ENCODE measurements around the gene TMOD2. TPM values are rescaled to one million over a fixed set of nuclear protein-coding genes. Genes with fewer than 3 reads are reported as not detected.
A peak's percentile ranks its signal among the peaks of the same experiment; 100 is the strongest.

Gene TMOD2
- polyA plus RNA-seq, 3 donors = 5.8 to 12.7 (median 6.2) TPM

DNA sequence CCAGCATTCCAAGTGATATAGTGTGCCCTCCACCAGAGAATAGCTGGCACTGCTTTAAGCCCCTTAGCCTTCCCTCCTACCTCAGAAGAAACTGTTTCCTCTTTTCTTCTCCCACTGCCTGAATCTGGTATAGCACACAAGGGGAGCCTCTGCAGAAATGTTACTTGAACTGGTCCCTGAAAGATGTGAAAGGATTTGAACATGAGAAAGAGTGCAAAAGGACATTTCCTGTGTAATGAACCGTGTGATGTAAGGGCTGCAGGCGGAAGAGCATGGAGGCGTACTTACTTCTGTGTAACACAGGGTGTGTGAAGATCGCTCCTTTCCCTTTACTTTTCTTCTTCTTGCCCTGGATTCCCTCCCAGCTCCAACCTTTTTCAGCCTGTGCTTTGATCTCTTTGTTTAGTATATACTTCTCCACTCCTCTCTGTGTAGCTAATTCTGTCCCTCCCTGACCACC is 86.4 kb downstream of the TMOD2 start:
- Histone ChIP-seq H3K9me3 (replicated peaks in 1 of 2; ENCODE audit: control insufficient read depth in 1 of 2, insufficient read depth in 1 of 2, low read length in 2 of 2) (no peaks in the 10 kb centered on the region), H3K4me3 (replicated peaks in 1 of 3; ENCODE audit: low read depth in 2 of 3, low read length in 3 of 3) (peak overlapping the region in 1 of 3 experiments; percentile 6), H4K20me1 (ENCODE audit: insufficient read depth, low read length) (peaks cover 95% of the 10 kb centered on the region), H3K27ac (ENCODE audit: low read depth in 1 of 2, low read length in 2 of 2) (peak overlapping the region in 1 of 2 donors; percentile 47), H3K9ac (ENCODE audit: insufficient read depth, low read length, poor library complexity, severe bottlenecking) (no peak overlapping the region), H3K36me3 (replicated peaks in 1 of 2; ENCODE audit: control insufficient read depth in 1 of 2, insufficient read depth in 2 of 2, low read length in 2 of 2) (no peaks in the 10 kb centered on the region), H2AFZ (ENCODE audit: insufficient read depth, low read depth, low read length, poor library complexity, severe bottlenecking) (no peak overlapping the region), H3K4me1 (ENCODE audit: control insufficient read depth in 1 of 2, insufficient read depth in 2 of 2, low read length in 2 of 2) (peaks cover 32 to 43% of the 10 kb centered on the region in 2 donors), H3K4me2 (replicated peaks; ENCODE audit: extremely low read depth, low read length, poor library complexity, severe bottlenecking) (peak overlapping the region; percentile 25), H3K27me3 (ENCODE audit: control insufficient read depth in 2 of 2, insufficient read depth in 2 of 2, low read length in 2 of 2) (no peaks in the 10 kb centered on the region), H3K79me2 (ENCODE audit: insufficient read depth, low read length) (peaks cover 100% of the 10 kb centered on the region)
- Mint-ChIP-seq H3K4me3 (peak overlapping the region; percentile 34 to 61), H3K27me3 (ENCODE audit: low read depth in 3 of 3) (no peaks in the 10 kb centered on the region), H3K9me3 (peaks cover 0 to 2% (median 0%) of the 10 kb centered on the region in 7 donors), H3K36me3 (peaks cover 0 to 8% of the 10 kb centered on the region in 2 donors), H3K27ac (peak overlapping the region; percentile 15 to 91 (median 66)), H3K4me1 (peaks cover 72% of the 10 kb centered on the region)
- peak in 2 of 3 donors; percentile 19 to 21 for DNase-seq
- intact Hi-C loops (cut with micrococcal nuclease) = no loop called here
- no CpG with 5 or more reads among the region's 4 CpGs for WGBS (ENCODE audit: insufficient coverage)
- TF ChIP-seq, protein P1, sequence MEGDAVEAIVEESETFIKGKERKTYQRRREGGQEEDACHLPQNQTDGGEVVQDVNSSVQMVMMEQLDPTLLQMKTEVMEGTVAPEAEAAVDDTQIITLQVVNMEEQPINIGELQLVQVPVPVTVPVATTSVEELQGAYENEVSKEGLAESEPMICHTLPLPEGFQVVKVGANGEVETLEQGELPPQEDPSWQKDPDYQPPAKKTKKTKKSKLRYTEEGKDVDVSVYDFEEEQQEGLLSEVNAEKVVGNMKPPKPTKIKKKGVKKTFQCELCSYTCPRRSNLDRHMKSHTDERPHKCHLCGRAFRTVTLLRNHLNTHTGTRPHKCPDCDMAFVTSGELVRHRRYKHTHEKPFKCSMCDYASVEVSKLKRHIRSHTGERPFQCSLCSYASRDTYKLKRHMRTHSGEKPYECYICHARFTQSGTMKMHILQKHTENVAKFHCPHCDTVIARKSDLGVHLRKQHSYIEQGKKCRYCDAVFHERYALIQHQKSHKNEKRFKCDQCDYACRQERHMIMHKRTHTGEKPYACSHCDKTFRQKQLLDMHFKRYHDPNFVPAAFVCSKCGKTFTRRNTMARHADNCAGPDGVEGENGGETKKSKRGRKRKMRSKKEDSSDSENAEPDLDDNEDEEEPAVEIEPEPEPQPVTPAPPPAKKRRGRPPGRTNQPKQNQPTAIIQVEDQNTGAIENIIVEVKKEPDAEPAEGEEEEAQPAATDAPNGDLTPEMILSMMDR (IDR thresholded peaks at IDR 0.05) = no peak

- no peaks in the 10 kb centered on the region for H3K27me3 Mint-ChIP-seq (ENCODE audit: low read depth in 3 of 3)
- peak overlapping the region; percentile 25 for H3K4me2 ChIP-seq (replicated peaks; ENCODE audit: extremely low read depth, low read length, poor library complexity, severe bottlenecking)
- peak overlapping the region in 4 of 7 donors; percentile 58 to 91 (median 85) for H3K27ac Mint-ChIP-seq
- H3K27ac ChIP-seq (ENCODE audit: low read depth in 1 of 2, low read length in 2 of 2) = peak overlapping the region in 1 of 2 donors; percentile 47
- peaks cover 73% of the 10 kb centered on the region for H3K4me1 Mint-ChIP-seq
- WGBS (ENCODE audit: insufficient coverage) = 100% methylated on average over 1 of the region's 2 CpGs
- H3K9ac ChIP-seq (ENCODE audit: insufficient read depth, low read length, poor library complexity, severe bottlenecking) = no peak overlapping the region
- DNase-seq = no peak
- H3K36me3 Mint-ChIP-seq = peaks cover 0 to 8% of the 10 kb centered on the region in 2 donors
- H3K4me1 ChIP-seq (ENCODE audit: control insufficient read depth in 1 of 2, insufficient read depth in 2 of 2, low read length in 2 of 2) = peaks cover 36 to 47% of the 10 kb centered on the region in 2 donors
- no peaks in the 10 kb centered on the region for H3K27me3 ChIP-seq (ENCODE audit: control insufficient read depth in 2 of 2, insufficient read depth in 2 of 2, low read length in 2 of 2)
- H3K9me3 Mint-ChIP-seq = peaks cover 0 to 2% (median 0%) of the 10 kb centered on the region in 7 donors
- no peaks in the 10 kb centered on the region for H3K9me3 ChIP-seq (replicated peaks in 1 of 2; ENCODE audit: control insufficient read depth in 1 of 2, insufficient read depth in 1 of 2, low read length in 2 of 2)
- H3K4me3 Mint-ChIP-seq = peak overlapping the region in 1 of 2 donors; percentile 34
- peaks cover 92% of the 10 kb centered on the region for H4K20me1 ChIP-seq (ENCODE audit: insufficient read depth, low read length)
- intact Hi-C loops (cut with micrococcal nuclease) = no loop called here
- H3K4me3 ChIP-seq (replicated peaks in 1 of 3; ENCODE audit: low read depth in 2 of 3, low read length in 3 of 3) = peak overlapping the region in 1 of 3 experiments; percentile 6
- no peak overlapping the region for H2AFZ ChIP-seq (ENCODE audit: insufficient read depth, low read depth, low read length, poor library complexity, severe bottlenecking)
- no peaks in the 10 kb centered on the region for H3K36me3 ChIP-seq (replicated peaks in 1 of 2; ENCODE audit: control insufficient read depth in 1 of 2, insufficient read depth in 2 of 2, low read length in 2 of 2)
- peaks cover 100% of the 10 kb centered on the region for H3K79me2 ChIP-seq (ENCODE audit: insufficient read depth, low read length)
- TF ChIP-seq, protein P1 (IDR thresholded peaks at IDR 0.05) = no peak
Observed at GRCh38 chr15:51838270-51838669, 86.9 kb downstream of the TMOD2 start.

Measured in CD14-positive monocyte (primary cell).